Right atrium auricular region (tissue), 2 donors: ENCODE results near the gene GGNBP2. TPM values are rescaled to one million over a fixed set of nuclear protein-coding genes. Genes with fewer than 3 reads are reported as not detected.

Experiments
- DNase-seq: peaks from one replicate; pipeline ENCODE4 v3.0.0-alpha.2; 2019; ENCODE audit warnings: low spot score
- H3K27ac ChIP-seq, 2 donors: fragments of 200-600 bp; sonication (generic); 1 replicate in 1 of 2; 2 replicates in 1 of 2; pipeline ENCODE4 v1.5.1; 2016 to 2019
- H3K27me3 ChIP-seq, 2 donors: fragments of 200-600 bp; sonication (generic); one replicate each; pipeline versions ENCODE4 v1.5.1 to v1.6.0; 2017 to 2019
- H3K36me3 ChIP-seq: fragments of 200-600 bp; sonication (generic); one replicate; pipeline ENCODE4 v1.5.1; 2016
- H3K4me1 ChIP-seq, 2 donors: fragments of 200-600 bp; sonication (generic); one replicate each; pipeline versions ENCODE4 v1.5.1 to v1.6.0; 2017 to 2019
- H3K4me3 ChIP-seq, 2 donors: fragments of 200-600 bp; sonication (generic); 1 replicate in 1 of 2; 2 replicates in 1 of 2; pipeline ENCODE4 v1.5.1; 2017 to 2019; ENCODE audit warnings: mild to moderate bottlenecking in 1 of 2, moderate library complexity in 1 of 2
- H3K9me3 ChIP-seq, 2 donors: fragments of 200-600 bp; sonication (generic); one replicate each; pipeline ENCODE4 v1.5.1; 2019
- total RNA-seq, 2 donors: library from RNA; depleted of rRNA; stranded (reverse); fragments of >200 nt; gene quantifications; one replicate each; pipeline ENCODE4 v1.1.0, GENCODE V29; 2016
- TF ChIP-seq, protein P1 (sequence below), 2 donors: fragments of 200-600 bp; sonication (generic); IDR thresholded peaks; one replicate each; pipeline ENCODE4 v1.5.1; 2019; ENCODE audit warnings: antibody characterized with exemption in 2 of 2

GGNBP2 gene
- total RNA-seq, 2 donors from 2014 or later: 26.7 to 30.1 TPM

DNA sequence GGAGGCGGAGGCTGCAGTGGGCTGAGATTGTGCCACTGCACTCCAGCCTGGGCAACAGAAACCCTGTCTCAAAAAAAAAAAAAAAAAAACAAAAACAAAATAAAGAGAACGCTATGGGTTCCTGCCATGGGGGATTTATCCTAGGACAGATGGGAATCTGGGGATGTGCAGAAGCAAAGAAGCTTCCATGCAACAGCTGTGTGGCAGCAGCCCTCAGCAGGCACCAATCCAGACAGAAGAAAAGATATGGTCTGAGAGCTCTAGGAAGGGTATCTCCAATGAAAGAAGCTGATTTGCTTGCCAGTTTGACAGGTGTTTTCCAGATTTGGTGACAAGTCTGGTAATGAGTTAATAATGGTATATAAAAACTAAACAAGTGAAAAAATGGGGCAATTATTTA, 21.6 kb upstream of the GGNBP2 start:
- no peak for DNase-seq
- TF ChIP-seq, protein P1, sequence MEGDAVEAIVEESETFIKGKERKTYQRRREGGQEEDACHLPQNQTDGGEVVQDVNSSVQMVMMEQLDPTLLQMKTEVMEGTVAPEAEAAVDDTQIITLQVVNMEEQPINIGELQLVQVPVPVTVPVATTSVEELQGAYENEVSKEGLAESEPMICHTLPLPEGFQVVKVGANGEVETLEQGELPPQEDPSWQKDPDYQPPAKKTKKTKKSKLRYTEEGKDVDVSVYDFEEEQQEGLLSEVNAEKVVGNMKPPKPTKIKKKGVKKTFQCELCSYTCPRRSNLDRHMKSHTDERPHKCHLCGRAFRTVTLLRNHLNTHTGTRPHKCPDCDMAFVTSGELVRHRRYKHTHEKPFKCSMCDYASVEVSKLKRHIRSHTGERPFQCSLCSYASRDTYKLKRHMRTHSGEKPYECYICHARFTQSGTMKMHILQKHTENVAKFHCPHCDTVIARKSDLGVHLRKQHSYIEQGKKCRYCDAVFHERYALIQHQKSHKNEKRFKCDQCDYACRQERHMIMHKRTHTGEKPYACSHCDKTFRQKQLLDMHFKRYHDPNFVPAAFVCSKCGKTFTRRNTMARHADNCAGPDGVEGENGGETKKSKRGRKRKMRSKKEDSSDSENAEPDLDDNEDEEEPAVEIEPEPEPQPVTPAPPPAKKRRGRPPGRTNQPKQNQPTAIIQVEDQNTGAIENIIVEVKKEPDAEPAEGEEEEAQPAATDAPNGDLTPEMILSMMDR (IDR thresholded peaks at IDR 0.05): no peak
- Histone ChIP-seq H3K27ac (no peak overlapping the region), H3K4me1 (no peaks in the 10 kb centered on the region), H3K27me3 (no peaks in the 10 kb centered on the region), H3K9me3 (no peaks in the 10 kb centered on the region), H3K36me3 (peaks cover 45% of the 10 kb centered on the region), H3K4me3 (no peak overlapping the region)

DNA sequence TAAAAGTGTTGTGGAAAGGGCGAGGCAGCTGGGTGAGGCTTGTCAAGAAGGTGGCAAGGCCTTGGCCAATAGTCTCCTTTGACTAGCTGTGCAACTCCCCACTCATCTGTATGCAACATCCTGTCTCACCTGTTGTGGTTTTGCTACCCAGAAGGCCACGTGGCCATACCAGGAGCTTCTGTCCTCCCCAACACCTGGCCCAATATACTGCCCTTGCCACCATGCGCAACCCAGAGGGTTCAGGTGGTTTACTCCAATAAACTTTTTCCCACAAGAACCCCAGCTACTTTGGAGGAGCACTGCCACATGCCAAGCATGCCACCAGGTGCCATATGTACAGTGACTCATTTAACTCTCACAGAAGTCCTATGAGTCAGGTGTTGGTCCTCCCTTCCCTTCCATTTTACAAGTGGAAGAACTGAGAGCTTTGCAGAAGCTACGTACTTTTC, 20.3 kb upstream of the GGNBP2 start:
- H3K9me3 ChIP-seq: no peaks in the 10 kb centered on the region
- DNase-seq: peak; percentile 13
- no peaks in the 10 kb centered on the region for H3K27me3 ChIP-seq
- H3K4me1 ChIP-seq: no peaks in the 10 kb centered on the region
- H3K27ac ChIP-seq: no peak overlapping the region
- TF ChIP-seq, protein P1 (IDR thresholded peaks at IDR 0.05): no peak
- no peak overlapping the region for H3K4me3 ChIP-seq
- H3K36me3 ChIP-seq: peaks cover 45% of the 10 kb centered on the region

DNA sequence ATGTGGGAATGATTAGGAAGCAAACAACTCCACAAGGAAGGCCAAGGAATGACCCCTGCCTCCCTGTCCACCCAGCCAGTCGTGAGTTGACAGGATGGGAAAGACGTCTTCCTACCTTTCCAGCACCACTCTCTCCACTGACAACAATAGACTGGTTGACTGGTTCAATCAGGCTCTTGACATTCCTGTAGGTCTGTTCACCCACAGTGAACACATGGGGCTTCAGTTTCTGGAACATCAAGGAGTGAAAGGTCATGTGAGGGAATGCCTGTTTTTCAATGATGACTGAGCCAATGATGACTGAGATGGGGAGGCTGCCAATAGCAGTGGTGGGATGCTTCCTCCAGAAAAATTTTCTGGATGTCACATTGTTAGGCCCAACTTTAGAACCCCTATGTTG, 19.6 kb upstream of the GGNBP2 start:
- H3K36me3 ChIP-seq: peaks cover 45% of the 10 kb centered on the region
- H3K27me3 ChIP-seq: no peaks in the 10 kb centered on the region
- H3K9me3 ChIP-seq: no peaks in the 10 kb centered on the region
- no peak overlapping the region for H3K27ac ChIP-seq
- no peaks in the 10 kb centered on the region for H3K4me1 ChIP-seq
- TF ChIP-seq, protein P1 (IDR thresholded peaks at IDR 0.05): no peak
- peak; percentile 16 for DNase-seq
- no peak overlapping the region for H3K4me3 ChIP-seq

DNA sequence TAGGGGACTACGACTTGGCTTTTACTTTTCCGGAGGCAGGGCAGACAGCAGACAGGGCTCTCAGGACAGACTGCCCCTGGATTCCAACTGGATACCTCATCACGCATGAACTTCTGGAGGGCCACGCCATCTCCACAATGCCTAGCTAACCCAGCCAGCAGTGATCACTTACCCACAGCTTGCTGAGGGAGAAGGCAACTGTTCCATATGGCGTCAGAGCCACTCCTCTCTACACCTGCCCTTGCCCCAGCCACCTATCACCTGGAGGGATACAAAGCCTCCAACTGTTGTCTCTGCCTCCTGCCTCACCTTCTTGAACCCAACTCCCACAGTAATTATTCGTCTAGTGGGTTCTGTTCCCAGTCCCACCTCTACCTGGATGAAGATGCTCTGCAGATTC, 18.8 kb upstream of the GGNBP2 start:
- H3K9me3 ChIP-seq: no peaks in the 10 kb centered on the region
- DNase-seq: peak; percentile 11
- H3K36me3 ChIP-seq: peaks cover 38% of the 10 kb centered on the region
- no peaks in the 10 kb centered on the region for H3K4me1 ChIP-seq
- no peak overlapping the region for H3K4me3 ChIP-seq
- no peaks in the 10 kb centered on the region for H3K27me3 ChIP-seq
- H3K27ac ChIP-seq: no peak overlapping the region
- TF ChIP-seq, protein P1 (IDR thresholded peaks at IDR 0.05): no peak

DNA sequence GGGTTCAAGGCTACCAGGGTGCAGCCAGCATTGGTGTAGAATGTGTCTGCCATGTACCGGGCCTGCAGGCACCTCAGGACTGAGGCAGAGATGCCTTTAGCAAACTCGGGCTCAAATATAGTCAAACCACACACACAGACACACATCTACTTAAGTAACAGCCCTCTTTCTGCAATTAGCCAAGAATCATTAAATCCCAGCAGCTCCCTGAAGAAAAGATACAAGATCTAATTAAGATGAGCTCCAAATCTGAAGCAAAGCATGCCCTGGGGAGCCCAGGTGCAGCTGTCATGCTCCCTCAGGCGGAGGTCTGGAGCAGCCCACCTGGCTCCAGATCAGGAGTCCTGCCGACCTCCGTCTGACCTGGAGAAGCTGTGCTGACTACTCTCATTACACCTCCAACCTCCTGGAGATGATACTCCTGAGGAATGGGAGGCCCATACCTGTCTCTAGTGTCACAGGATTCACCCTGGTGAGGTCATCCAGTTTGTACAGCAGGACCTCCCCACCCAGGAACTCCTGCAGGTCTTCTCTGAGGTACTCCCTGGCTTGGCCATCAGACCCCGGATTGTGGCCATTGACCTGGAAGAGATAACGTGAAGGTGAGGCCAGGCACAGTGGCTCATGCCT, 17.0 kb upstream of the GGNBP2 start:
- no peaks in the 10 kb centered on the region for H3K9me3 ChIP-seq
- DNase-seq: peak; percentile 55
- no peak overlapping the region for H3K27ac ChIP-seq
- no peaks in the 10 kb centered on the region for H3K4me1 ChIP-seq
- no peaks in the 10 kb centered on the region for H3K27me3 ChIP-seq
- TF ChIP-seq, protein P1 (IDR thresholded peaks at IDR 0.05): no peak
- H3K36me3 ChIP-seq: peaks cover 46% of the 10 kb centered on the region
- no peak overlapping the region for H3K4me3 ChIP-seq

DNA sequence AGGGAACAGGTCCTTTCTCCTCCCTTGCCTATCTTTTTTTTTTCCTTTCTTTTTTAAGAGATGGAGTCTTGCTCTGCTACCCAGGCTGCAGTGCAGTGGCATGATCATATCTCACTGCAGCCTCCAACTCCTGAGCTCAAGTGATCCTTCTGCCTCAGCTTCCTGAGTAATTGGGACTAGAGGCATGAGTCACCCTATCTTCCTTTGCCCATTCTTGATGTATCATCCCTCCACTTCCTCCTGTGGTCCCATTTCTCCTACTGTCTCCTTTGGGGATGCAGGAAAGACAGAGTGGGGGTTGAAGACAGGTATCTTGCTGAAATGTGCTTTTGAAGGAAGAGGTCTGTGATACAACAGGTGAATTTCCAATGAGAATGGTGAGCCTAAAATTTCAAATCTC, 15.6 kb upstream of the GGNBP2 start:
- TF ChIP-seq, protein P1 (IDR thresholded peaks at IDR 0.05): no peak
- peaks cover 45% of the 10 kb centered on the region for H3K36me3 ChIP-seq
- H3K27me3 ChIP-seq: no peaks in the 10 kb centered on the region
- no peak for DNase-seq
- H3K4me1 ChIP-seq: peaks cover 0 to 8% of the 10 kb centered on the region in 2 donors
- no peak overlapping the region for H3K4me3 ChIP-seq
- no peaks in the 10 kb centered on the region for H3K9me3 ChIP-seq
- H3K27ac ChIP-seq: no peak overlapping the region
